ENCODE data around the gene GSN. TPM values are rescaled to one million over a fixed set of nuclear protein-coding genes. Genes with fewer than 3 reads are reported as not detected.

GSN gene
- polyA plus RNA-seq, 2 of the 4 experiments (the other 2 are of a cell fraction): 33.7 to 77.2 TPM

GRCh38 chr9:121273064-121273775 lies 5.3 kb downstream of the GSN start:
- DNase-seq (ENCODE audit: low read depth in 1 of 2, low spot score in 1 of 2): no peak
- WGBS (ENCODE audit: missing lambda C conversion rate): 49% methylated on average over 4 of the region's 4 CpGs
- no peak for FAIRE-seq
- CTCF ChIA-PET: interaction anchor here (0.7 to 3.9 kb wide), 5 partner anchors 47 to 128 kb away, joined by 3 to 27 read pairs (median 3); no protein-coding TSS in a partner anchor
- Histone ChIP-seq H3K4me1 (peaks cover 46% of the 10 kb centered on the region), H3K27ac (peak overlapping the region in 1 of 2 experiments; percentile 17; a peak in 1 of 6 replicates), H3K4me2 (0 out of 3 replicates have a peak overlapping the region, but pooled peaks have one; percentile 11), H3K4me3 (no peak overlapping the region), H3K9me3 (no peaks in the 10 kb centered on the region)
- POLR2A ChIA-PET: no interaction called here
- ATAC-seq: no peak
- TF ChIP-seq CBX2 (IDR thresholded peaks at IDR 0.05; ENCODE audit: borderline replicate concordance, low read depth) (no peak), EHMT2 (IDR thresholded peaks at IDR 0.05; ENCODE audit: low read depth) (no peak), EP300 (IDR thresholded peaks at IDR 0.05) (no peak), JUNB (IDR thresholded peaks at IDR 0.05) (no peak), HEYL (CRISPR knock-in tag; IDR thresholded peaks at IDR 0.05) (no peak), MAZ (IDR thresholded peaks at IDR 0.05; ENCODE audit: borderline replicate concordance, low read depth, low read length) (no peak), ESRRA (IDR thresholded peaks at IDR 0.05; ENCODE audit: borderline replicate concordance, low read length) (no peak), FOXS1 (CRISPR knock-in tag; IDR thresholded peaks at IDR 0.05) (no peak), RFX5 (IDR thresholded peaks at IDR 0.05) (no peak), E2F6 (IDR thresholded peaks at IDR 0.05; ENCODE audit: borderline replicate concordance, low read depth) (no peak), NPAS2 (CRISPR knock-in tag; IDR thresholded peaks at IDR 0.05; ENCODE audit: borderline replicate concordance) (no peak), NR3C1 (IDR thresholded peaks at IDR 0.05) (no peak), USF2 (IDR thresholded peaks at IDR 0.05) (no peak), REST (IDR thresholded peaks at IDR 0.05) (no peak)
- TF ChIP-seq, protein P1, sequence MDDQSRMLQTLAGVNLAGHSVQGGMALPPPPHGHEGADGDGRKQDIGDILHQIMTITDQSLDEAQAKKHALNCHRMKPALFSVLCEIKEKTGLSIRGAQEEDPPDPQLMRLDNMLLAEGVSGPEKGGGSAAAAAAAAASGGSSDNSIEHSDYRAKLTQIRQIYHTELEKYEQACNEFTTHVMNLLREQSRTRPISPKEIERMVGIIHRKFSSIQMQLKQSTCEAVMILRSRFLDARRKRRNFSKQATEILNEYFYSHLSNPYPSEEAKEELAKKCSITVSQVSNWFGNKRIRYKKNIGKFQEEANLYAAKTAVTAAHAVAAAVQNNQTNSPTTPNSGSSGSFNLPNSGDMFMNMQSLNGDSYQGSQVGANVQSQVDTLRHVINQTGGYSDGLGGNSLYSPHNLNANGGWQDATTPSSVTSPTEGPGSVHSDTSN (IDR thresholded peaks at IDR 0.05): no peak

DNA sequence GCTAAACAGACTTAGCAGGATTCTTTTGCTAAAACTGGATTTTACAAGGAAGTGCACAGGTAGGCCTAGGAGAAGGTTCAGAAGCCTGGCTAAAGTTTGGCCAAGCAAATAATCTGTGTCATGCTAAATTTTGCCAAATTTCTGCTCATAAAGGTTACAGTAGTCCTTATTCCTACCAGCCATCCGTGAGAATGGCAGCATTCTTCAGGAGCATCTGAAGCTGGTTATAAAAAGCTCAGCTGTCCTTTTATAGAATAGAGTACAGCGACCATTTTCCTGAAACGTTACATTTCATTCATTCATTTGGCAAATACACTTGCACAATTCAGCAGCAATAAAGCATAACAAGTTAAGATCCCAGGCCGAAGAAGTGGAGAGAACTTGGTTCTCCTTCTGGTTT lies 6.9 kb downstream of the GSN start:
- H3K9me3 ChIP-seq: no peaks in the 10 kb centered on the region
- FAIRE-seq (no peak), ATAC-seq (no peak), DNase-seq (ENCODE audit: low read depth in 1 of 2, low spot score in 1 of 2) (no peak)
- ChIA-PET CTCF (interaction anchor here (0.8 to 2.6 kb wide), 7 partner anchors 29 to 130 kb away, joined by 3 to 13 read pairs (median 3); no protein-coding TSS in a partner anchor), POLR2A (interaction anchor here (2.1 kb wide), 1 partner anchor 12 kb away, joined by 6 read pairs; no protein-coding TSS in a partner anchor)
- no peak overlapping the region for H3K4me2 ChIP-seq
- no peak overlapping the region for H3K4me3 ChIP-seq
- 91% methylated on average over 4 of the region's 4 CpGs for WGBS (ENCODE audit: missing lambda C conversion rate)
- TF ChIP-seq, protein P2, sequence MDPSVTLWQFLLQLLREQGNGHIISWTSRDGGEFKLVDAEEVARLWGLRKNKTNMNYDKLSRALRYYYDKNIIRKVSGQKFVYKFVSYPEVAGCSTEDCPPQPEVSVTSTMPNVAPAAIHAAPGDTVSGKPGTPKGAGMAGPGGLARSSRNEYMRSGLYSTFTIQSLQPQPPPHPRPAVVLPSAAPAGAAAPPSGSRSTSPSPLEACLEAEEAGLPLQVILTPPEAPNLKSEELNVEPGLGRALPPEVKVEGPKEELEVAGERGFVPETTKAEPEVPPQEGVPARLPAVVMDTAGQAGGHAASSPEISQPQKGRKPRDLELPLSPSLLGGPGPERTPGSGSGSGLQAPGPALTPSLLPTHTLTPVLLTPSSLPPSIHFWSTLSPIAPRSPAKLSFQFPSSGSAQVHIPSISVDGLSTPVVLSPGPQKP (IDR thresholded peaks at IDR 0.05; ENCODE audit: low read depth, low read length): no peak
- TF ChIP-seq RARB (CRISPR knock-in tag; IDR thresholded peaks at IDR 0.05) (no peak), REST (IDR thresholded peaks at IDR 0.05) (no peak), ZNF302 (CRISPR knock-in tag; IDR thresholded peaks at IDR 0.05) (no peak), FOXS1 (CRISPR knock-in tag; IDR thresholded peaks at IDR 0.05) (no peak), RFX5 (IDR thresholded peaks at IDR 0.05) (no peak), MAFK (IDR thresholded peaks at IDR 0.05; ENCODE audit: partially characterized antibody) (no peak), PHF8 (IDR thresholded peaks at IDR 0.05; ENCODE audit: borderline replicate concordance, low read depth) (no peak), ZFP36 (IDR thresholded peaks at IDR 0.05; ENCODE audit: borderline replicate concordance, partially characterized antibody) (no peak), RNF2 (IDR thresholded peaks at IDR 0.05; ENCODE audit: borderline replicate concordance, low read depth) (no peak)
- no peak overlapping the region for H3K27ac ChIP-seq
- H3K4me1 ChIP-seq: peaks cover 46% of the 10 kb centered on the region

Data from A549 (cell line).